ENCODE measurements around the gene GAS2L3.

GAS2L3 gene

GRCh38 chr12:100661300-100661951, 87.9 kb downstream of the GAS2L3 start:
- DNase-seq (ENCODE audit: low read depth), result no peak

- DNase-seq (ENCODE audit: low read depth), result no peak
These were observed 93.1 kb downstream of the GAS2L3 start for GRCh38 chr12:100666588-100666987.

- no peak for DNase-seq (ENCODE audit: low read depth)
These were observed 95.6 kb downstream of the GAS2L3 start for GRCh38 chr12:100668945-100669536.

GRCh38 chr12:100669922-100670321, 96.4 kb downstream of the GAS2L3 start:
- no peak for DNase-seq (ENCODE audit: low read depth)

- DNase-seq (ENCODE audit: low read depth), result no peak
These were observed 98.1 kb downstream of the GAS2L3 start for GRCh38 chr12:100671396-100672074.

GRCh38 chr12:100672075-100672592, 98.7 kb downstream of the GAS2L3 start:
- DNase-seq (ENCODE audit: low read depth), result no peak

- no peak for DNase-seq (ENCODE audit: low read depth)
These were observed 100.8 kb downstream of the GAS2L3 start for GRCh38 chr12:100674036-100674888.

All from stimulated activated CD8-positive, alpha-beta memory T cell treated with anti-CD3 and anti-CD28 coated beads, Interleukin-12 subunit alpha, Interleukin-12 subunit beta, amount 100 ng/mL, for 4 hours (primary cell).